Epithelial cell of esophagus (primary cell): ENCODE data around the gene P4HTM.

Source experiments
- DNase-seq: peaks from one replicate; pipeline ENCODE4 v3.0.0; 2010; ENCODE audit warnings: low read depth
- H3K4me3 ChIP-seq: 2 replicates; pipeline ENCODE4 v1.5.1; 2011; ENCODE audit warnings: mild to moderate bottlenecking, low read length, control low read depth
- TF ChIP-seq, protein P1 (sequence below): IDR thresholded peaks from 2 replicates; pipeline ENCODE4 v1.5.1; 2011; ENCODE audit warnings: low read depth, mild to moderate bottlenecking, low read length, control low read depth, inconsistent platforms; ENCODE audit not compliant: insufficient read depth; ENCODE audit errors: missing control alignments

Gene P4HTM

DNA sequence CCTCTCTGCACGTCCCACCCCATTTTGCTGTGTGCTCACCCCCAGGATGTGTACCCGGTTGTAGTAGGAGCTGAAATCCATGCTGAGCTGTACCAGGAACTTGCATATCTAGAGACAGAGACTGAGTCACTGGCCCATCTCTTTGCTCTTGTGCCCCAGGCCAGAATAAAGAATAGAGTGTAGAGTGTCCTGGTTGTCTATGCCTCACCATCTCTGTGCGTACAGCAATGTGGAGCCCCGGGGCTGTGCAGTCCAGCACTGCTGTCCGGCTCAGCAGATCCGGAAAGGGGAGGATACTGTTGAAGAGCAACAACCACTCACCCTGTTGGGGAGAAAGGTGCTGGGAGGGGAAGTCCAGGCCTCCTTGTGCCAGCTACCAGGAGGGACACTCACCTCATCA lies 25.7 kb downstream of the P4HTM start:
- TF ChIP-seq, protein P1, sequence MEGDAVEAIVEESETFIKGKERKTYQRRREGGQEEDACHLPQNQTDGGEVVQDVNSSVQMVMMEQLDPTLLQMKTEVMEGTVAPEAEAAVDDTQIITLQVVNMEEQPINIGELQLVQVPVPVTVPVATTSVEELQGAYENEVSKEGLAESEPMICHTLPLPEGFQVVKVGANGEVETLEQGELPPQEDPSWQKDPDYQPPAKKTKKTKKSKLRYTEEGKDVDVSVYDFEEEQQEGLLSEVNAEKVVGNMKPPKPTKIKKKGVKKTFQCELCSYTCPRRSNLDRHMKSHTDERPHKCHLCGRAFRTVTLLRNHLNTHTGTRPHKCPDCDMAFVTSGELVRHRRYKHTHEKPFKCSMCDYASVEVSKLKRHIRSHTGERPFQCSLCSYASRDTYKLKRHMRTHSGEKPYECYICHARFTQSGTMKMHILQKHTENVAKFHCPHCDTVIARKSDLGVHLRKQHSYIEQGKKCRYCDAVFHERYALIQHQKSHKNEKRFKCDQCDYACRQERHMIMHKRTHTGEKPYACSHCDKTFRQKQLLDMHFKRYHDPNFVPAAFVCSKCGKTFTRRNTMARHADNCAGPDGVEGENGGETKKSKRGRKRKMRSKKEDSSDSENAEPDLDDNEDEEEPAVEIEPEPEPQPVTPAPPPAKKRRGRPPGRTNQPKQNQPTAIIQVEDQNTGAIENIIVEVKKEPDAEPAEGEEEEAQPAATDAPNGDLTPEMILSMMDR: no peak

GRCh38 chr3:49016414-49017228 lies 26.6 kb downstream of the P4HTM start:
- TF ChIP-seq, protein P1: no peak
- H3K4me3 ChIP-seq: no peak overlapping the region
- no peak for DNase-seq

More for the DNA sequence above, 25.7 kb downstream of the P4HTM start:
- peak; percentile 74 for DNase-seq
- H3K4me3 ChIP-seq: no peak overlapping the region

- DNase-seq: peak; percentile 34
- H3K4me3 ChIP-seq: peak overlapping the region; percentile 72
- TF ChIP-seq, protein P1: no peak
These were observed 27.4 kb downstream of the P4HTM start for GRCh38 chr3:49017229-49017970.

DNA sequence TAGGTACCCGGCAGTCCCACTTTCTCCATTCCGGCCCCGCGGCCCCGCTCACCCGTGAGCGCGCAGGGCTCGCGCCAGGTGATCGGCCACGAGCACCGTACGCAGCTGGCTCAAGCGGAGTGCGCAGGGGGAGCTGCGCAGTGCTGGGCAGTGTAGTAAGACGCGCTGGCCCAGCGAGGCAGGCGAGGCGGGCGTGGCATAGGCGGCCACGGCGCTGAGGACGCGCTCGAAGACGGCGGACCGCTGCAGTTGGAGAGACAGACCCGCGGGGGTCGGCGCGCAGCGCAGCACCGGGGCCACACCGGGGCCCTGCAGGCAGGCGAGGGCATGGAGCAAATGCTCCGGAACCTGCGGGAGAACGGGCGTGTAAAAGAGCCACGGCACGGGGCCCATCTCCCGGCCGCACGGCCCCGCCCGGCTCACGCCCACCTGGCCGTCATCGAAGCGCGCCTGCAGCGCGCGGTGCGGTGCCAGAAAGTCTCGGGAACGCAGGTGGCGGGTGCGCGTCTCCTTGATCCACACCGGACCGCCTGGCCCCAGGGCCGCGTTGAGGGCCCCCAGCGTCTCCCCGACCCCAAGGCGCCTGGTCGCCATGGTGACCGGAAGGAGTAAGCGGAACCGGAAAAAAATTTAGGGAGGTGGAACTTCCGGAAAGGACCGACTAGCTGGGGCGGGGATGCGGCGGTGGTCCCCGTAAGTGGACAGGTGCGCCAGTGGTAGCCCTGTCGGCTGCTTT lies 28.1 kb downstream of the P4HTM start, which contains the start of gene DALRD3:
Gene DALRD3 (minus strand): TSS at position 610 of the 736 bp plus-strand sequence. CDS start 16 bp downstream, at position 594.
- peak; percentile 66 for DNase-seq
- peak within 1 kb of the TSS; percentile 72 for H3K4me3 ChIP-seq
- TF ChIP-seq, protein P1: no peak

- H3K4me3 ChIP-seq: peak overlapping the region; percentile 72
- TF ChIP-seq, protein P1: no peak
- DNase-seq: no peak
These were observed 28.6 kb downstream of the P4HTM start for GRCh38 chr3:49018707-49019006.

DNA sequence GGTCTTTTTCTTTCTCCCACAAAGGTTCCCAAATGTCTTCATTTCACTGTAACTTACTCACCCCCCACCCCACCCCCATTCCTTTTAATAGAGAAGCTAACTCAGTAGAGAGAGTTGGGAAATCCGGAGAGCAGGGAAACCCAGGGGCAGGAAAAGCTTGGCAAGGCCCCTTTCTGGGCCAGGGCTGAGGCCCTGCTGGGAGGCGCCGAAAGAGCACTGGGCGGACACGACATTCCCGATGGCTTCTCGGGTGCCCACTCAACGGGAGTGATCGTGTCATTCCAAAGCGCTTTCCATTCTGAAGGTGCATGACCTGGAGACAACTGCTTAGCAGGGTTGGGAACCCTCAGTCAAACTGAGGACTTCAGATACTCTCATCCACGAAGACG lies 29.9 kb downstream of the P4HTM start:
- peak; percentile 50 for DNase-seq
- peak overlapping the region; percentile 85 for H3K4me3 ChIP-seq
- TF ChIP-seq, protein P1: no peak
